Activated CD4-positive, alpha-beta T cell treated with anti-CD3 and anti-CD28 coated beads, Interleukin-2, amount 50 U/mL, for 16 hours (primary cell): ENCODE results near the gene PFKFB1.
A peak's percentile ranks its signal among the peaks of the same experiment; 100 is the strongest.

Experiments used
- DNase-seq: peaks from one replicate; pipeline ENCODE4 v3.0.0-alpha.2; 2020

The PFKFB1 gene

GRCh38 chrX:54994099-54994498 is at the start of gene PFKFB1:
Gene PFKFB1, minus strand, starts transcription at chrX:54994188. Its CDS starts 181 bp downstream, at chrX:54994007.
- no peak for DNase-seq

- DNase-seq, result no peak
Measured at GRCh38 chrX:55041514-55041913, 47.5 kb upstream of the PFKFB1 start.

GRCh38 chrX:55039471-55039870 is 45.5 kb upstream of the PFKFB1 start:
- DNase-seq, result no peak

GRCh38 chrX:55033429-55033828 is 39.4 kb upstream of the PFKFB1 start:
- DNase-seq, result no peak

GRCh38 chrX:55030271-55031205 is 36.5 kb upstream of the PFKFB1 start, which contains the start of gene ALAS2:
Gene ALAS2, minus strand, starts transcription at chrX:55030977. Its CDS starts 4,977 bp downstream, at chrX:55026000.
- no peak for DNase-seq

GRCh38 chrX:55029291-55029690 is 35.3 kb upstream of the PFKFB1 start:
- no peak for DNase-seq

GRCh38 chrX:55028611-55029010 is 34.6 kb upstream of the PFKFB1 start:
- DNase-seq, result no peak

GRCh38 chrX:55028040-55028439 is 34.1 kb upstream of the PFKFB1 start:
- no peak for DNase-seq

GRCh38 chrX:55026840-55027239 is 32.9 kb upstream of the PFKFB1 start:
- no peak for DNase-seq

GRCh38 chrX:55026143-55026542 is 32.2 kb upstream of the PFKFB1 start:
- no peak for DNase-seq

- no peak for DNase-seq
Measured at GRCh38 chrX:55014897-55015299, 20.9 kb upstream of the PFKFB1 start.

GRCh38 chrX:55011294-55011693 is 17.3 kb upstream of the PFKFB1 start:
- DNase-seq, result no peak

- no peak for DNase-seq
Measured at GRCh38 chrX:55008571-55009358, 14.8 kb upstream of the PFKFB1 start.

- DNase-seq, result no peak
Measured at GRCh38 chrX:55007656-55008055, 13.7 kb upstream of the PFKFB1 start.

- DNase-seq, result no peak
Measured at GRCh38 chrX:55006827-55007621, 13.0 kb upstream of the PFKFB1 start.

- DNase-seq, result no peak
Measured at GRCh38 chrX:55005256-55005655, 11.3 kb upstream of the PFKFB1 start.

GRCh38 chrX:55004231-55004630 is 10.2 kb upstream of the PFKFB1 start:
- DNase-seq, result no peak

GRCh38 chrX:54999717-55000598 is 6.0 kb upstream of the PFKFB1 start, which contains the start of gene APEX2:
Gene APEX2, plus strand, starts transcription at chrX:55000363. Its CDS starts 60 bp downstream, at chrX:55000423.
- peak; percentile 90 for DNase-seq

GRCh38 chrX:54995621-54996020 is 1.6 kb upstream of the PFKFB1 start:
- no peak for DNase-seq

- DNase-seq, result no peak
Measured at GRCh38 chrX:54994668-54995351, 822 bp upstream of the PFKFB1 start.
